H1 (cell line): Measurements from ENCODE around the gene CCDC169. TPM values are rescaled to one million over a fixed set of nuclear protein-coding genes. Genes with fewer than 3 reads are reported as not detected.

Experiments used
- CEBPB ChIP-seq: IDR thresholded peaks from 2 replicates; pipeline ENCODE4 v1.6.1; 2012; ENCODE audit warnings: low read depth, low read length
- GABPA ChIP-seq: IDR thresholded peaks from 2 replicates; pipeline ENCODE4 v1.6.1; 2011; ENCODE audit warnings: mild to moderate bottlenecking, low read length, moderate library complexity, borderline replicate concordance; ENCODE audit not compliant: insufficient read depth
- KDM1A ChIP-seq: fragments of 200-600, 300-600 bp; sonication (generic); IDR thresholded peaks from 2 replicates; pipeline ENCODE4 v1.7.1; 2016; ENCODE audit warnings: mild to moderate bottlenecking, low read length, borderline replicate concordance
- SAP30 ChIP-seq: fragments of 300-600 bp; sonication (generic); IDR thresholded peaks from 2 replicates; pipeline ENCODE4 v1.7.1; 2012; ENCODE audit warnings: low read length, moderate library complexity, mild to moderate bottlenecking, inconsistent platforms; ENCODE audit not compliant: insufficient read depth, insufficient replicate concordance
- TAF7 ChIP-seq: optimal IDR thresholded peaks from 2 replicates; pipeline ENCODE3; 2011; ENCODE audit warnings: low read depth, mild to moderate bottlenecking, inconsistent platforms, low read length, moderate library complexity, borderline replicate concordance
- ZNF274 ChIP-seq: IDR thresholded peaks from 2 replicates; pipeline ENCODE4 v1.7.0; 2012; ENCODE audit warnings: low read length, borderline replicate concordance; ENCODE audit errors: extremely low read depth
- polyA plus RNA-seq, 7 experiments: library from polyadenylated mRNA; depleted of rRNA in 3 of 7; stranded (reverse) in 5 of 7; unstranded in 2 of 7; fragments of >200 nt in 5 of 7; fragments of 200-250 nt in 2 of 7; gene quantifications; 1 replicate in 5 of 7; 2 replicates in 1 of 7; 4 replicates in 1 of 7; pipeline versions ENCODE4 v1.2.1 to v1.2.3, GENCODE V29; 2011 to 2013; ENCODE audit warnings: missing spikeins in 2 of 7, mixed read lengths in 2 of 7
- total RNA-seq: library from RNA; stranded (reverse); fragmentation: NEBNext Ultra II Directional; extraction: Animal tissue kit (Norgen Biotek cat#: 25700); gene quantifications from 2 replicates; pipeline ENCODE4 v1.2.1, GENCODE V29; 2021
- TF ChIP-seq, protein P1 (sequence below): IDR thresholded peaks from 2 replicates; pipeline ENCODE4 v1.6.1; 2012; ENCODE audit warnings: low read length, inconsistent platforms

The CCDC169 gene
- total and polyA plus RNA-seq, 2 of the 8 experiments (the other 6 are each of a cell fraction or from before 2014, with no cell fraction given): 7.2 to 44.0 TPM

DNA sequence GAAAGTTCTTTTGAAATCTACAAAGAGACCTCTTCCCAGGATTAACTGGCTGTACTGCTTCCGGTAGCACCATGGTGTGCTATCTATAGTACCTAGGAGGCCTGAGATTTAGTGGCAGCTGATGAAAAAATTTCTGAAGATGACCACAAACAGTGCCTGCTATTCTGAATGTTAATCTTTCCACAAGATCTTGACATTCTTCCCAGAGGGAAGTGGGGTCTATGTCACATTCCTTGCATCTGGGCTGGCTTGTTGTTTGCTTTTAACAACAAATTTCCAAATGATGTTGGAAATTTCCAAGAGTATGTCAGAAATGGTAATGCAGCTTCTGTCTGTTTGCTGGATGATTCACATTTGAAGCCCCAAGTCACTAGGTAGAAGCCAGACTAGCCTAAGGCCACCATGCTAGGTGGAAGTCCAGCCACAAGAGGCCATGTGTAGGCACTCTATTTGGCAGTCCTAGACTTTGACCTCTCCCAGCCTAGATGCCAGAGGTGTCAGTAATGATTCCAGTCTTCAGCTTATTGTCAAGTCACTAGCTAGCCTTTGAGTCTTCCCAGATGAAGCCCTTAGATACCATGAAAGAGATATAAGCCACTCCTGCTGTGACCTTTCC is 26.4 kb upstream of the CCDC169 start (continued):
- TF ChIP-seq TAF7 (no peak), KDM1A (no peak), GABPA (no peak), ZNF274 (no peak), SAP30 (no peak), CEBPB (no peak)
- TF ChIP-seq, protein P1, sequence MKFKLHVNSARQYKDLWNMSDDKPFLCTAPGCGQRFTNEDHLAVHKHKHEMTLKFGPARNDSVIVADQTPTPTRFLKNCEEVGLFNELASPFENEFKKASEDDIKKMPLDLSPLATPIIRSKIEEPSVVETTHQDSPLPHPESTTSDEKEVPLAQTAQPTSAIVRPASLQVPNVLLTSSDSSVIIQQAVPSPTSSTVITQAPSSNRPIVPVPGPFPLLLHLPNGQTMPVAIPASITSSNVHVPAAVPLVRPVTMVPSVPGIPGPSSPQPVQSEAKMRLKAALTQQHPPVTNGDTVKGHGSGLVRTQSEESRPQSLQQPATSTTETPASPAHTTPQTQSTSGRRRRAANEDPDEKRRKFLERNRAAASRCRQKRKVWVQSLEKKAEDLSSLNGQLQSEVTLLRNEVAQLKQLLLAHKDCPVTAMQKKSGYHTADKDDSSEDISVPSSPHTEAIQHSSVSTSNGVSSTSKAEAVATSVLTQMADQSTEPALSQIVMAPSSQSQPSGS: no peak
